ENCODE measurements around the gene MZF1. TPM values are rescaled to one million over a fixed set of nuclear protein-coding genes. Genes with fewer than 3 reads are reported as not detected.

The MZF1 gene
- total and polyA plus RNA-seq, 2 donors (not counting 3 experiments of a cell fraction or from before 2014, with no cell fraction given), result 26.4 to 30.8 TPM

DNA sequence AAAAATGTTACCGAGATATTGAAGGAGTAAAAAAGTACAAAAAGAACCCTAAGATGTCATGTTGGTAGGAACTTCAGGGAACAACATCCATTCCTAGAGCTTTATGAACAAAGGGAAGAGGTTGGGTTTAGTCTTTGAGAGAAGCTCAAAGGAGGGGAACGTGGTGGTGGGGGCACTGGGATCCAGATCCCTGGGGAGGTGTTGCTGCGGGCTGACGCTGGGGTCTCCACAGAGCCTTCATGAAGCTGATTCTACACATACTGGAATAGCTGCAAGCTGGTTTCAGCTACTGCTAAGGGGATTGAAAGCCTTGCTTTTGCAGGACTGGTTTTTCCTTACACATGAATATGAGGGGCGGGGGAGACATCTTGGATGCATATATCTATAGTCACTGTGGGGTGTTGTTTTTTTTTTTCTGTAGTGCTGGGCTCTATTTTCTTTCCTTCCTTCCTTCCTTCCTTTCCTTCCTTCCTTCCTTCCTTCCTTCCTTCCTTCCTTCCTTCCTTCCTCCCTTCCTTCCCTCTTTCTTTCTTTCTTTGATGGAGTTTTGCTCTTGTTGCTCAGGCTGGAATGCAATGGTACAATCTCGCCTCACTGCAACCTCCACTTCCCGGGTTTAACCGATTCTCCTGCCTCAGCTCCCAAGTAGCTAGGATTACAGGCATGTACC lies 6.5 kb upstream of the MZF1 start:
- H3K9me1 ChIP-seq (replicated peaks; ENCODE audit: control insufficient read depth, extremely low read depth, insufficient read depth, low read length), result no peaks in the 10 kb centered on the region
- POLR2A ChIA-PET, result interaction anchor here (0.7 kb wide), 1 partner anchor 35 kb away, joined by 3 read pairs; no protein-coding TSS in a partner anchor
- H3K4me1 ChIP-seq (ENCODE audit: control insufficient read depth, extremely low read depth, insufficient read depth, low read length), result peaks cover 4% of the 10 kb centered on the region
- no peak overlapping the region for H3K27ac ChIP-seq (ENCODE audit: insufficient read depth, low read depth, low read length)
- H3K9ac ChIP-seq (replicated peaks; ENCODE audit: extremely low read depth, insufficient read depth, low read length), result no peak overlapping the region
- H3K36me3 ChIP-seq (ENCODE audit: control insufficient read depth in 2 of 2, extremely low read depth in 1 of 2, insufficient read depth in 2 of 2, low read length in 2 of 2), result peaks cover 0 to 14% of the 10 kb centered on the region in 2 experiments
- TF ChIP-seq, protein P1, sequence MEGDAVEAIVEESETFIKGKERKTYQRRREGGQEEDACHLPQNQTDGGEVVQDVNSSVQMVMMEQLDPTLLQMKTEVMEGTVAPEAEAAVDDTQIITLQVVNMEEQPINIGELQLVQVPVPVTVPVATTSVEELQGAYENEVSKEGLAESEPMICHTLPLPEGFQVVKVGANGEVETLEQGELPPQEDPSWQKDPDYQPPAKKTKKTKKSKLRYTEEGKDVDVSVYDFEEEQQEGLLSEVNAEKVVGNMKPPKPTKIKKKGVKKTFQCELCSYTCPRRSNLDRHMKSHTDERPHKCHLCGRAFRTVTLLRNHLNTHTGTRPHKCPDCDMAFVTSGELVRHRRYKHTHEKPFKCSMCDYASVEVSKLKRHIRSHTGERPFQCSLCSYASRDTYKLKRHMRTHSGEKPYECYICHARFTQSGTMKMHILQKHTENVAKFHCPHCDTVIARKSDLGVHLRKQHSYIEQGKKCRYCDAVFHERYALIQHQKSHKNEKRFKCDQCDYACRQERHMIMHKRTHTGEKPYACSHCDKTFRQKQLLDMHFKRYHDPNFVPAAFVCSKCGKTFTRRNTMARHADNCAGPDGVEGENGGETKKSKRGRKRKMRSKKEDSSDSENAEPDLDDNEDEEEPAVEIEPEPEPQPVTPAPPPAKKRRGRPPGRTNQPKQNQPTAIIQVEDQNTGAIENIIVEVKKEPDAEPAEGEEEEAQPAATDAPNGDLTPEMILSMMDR (IDR thresholded peaks at IDR 0.05; ENCODE audit: extremely low read depth in 1 of 2, insufficient read depth in 1 of 2, low read depth in 1 of 2, low read length in 2 of 2), result no peak
- TF ChIP-seq MYC (IDR thresholded peaks at IDR 0.05; ENCODE audit: low read depth, low read length), result no peak
- TF ChIP-seq GATA2 (IDR thresholded peaks at IDR 0.05; ENCODE audit: insufficient read depth, insufficient read length, low read depth, low read length), result no peak
- TF ChIP-seq POLR2A (IDR thresholded peaks at IDR 0.05; ENCODE audit: low read depth, low read length), result no peak
- TF ChIP-seq POLR2AphosphoS5 (IDR thresholded peaks at IDR 0.05; ENCODE audit: insufficient read depth, low read depth, low read length), result no peak
- TF ChIP-seq, protein P2, sequence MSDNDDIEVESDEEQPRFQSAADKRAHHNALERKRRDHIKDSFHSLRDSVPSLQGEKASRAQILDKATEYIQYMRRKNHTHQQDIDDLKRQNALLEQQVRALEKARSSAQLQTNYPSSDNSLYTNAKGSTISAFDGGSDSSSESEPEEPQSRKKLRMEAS (IDR thresholded peaks at IDR 0.05; ENCODE audit: insufficient read depth, insufficient read length), result no peak
- no peak for TF ChIP-seq EZH2 (IDR thresholded peaks at IDR 0.05; ENCODE audit: borderline replicate concordance, low read depth, low read length, severe bottlenecking)
- TF ChIP-seq FOS (IDR thresholded peaks at IDR 0.05; ENCODE audit: borderline replicate concordance, insufficient read depth, low read length), result no peak
- TF ChIP-seq JUN (IDR thresholded peaks at IDR 0.05; ENCODE audit: borderline replicate concordance, insufficient read depth, insufficient read length, low read depth), result no peak
- no peak overlapping the region for H3K4me2 ChIP-seq (ENCODE audit: insufficient read depth, low read length)
- H3K9me3 ChIP-seq (replicated peaks; ENCODE audit: control insufficient read depth, insufficient read depth, low read length), result no peaks in the 10 kb centered on the region
- intact Hi-C loops (cut with micrococcal nuclease), result no loop called here
- CTCF ChIA-PET, result interaction anchor here (1.7 to 8.9 kb wide), 4 partner anchors 25 to 65 kb away, joined by 7 to 111 read pairs (median 28); partner anchors contain the start of genes CHMP2A and ZBTB45
- BruUV-seq (replicated peaks), result no TSS peak
- FAIRE-seq (no peak), DNase-seq (ENCODE audit: low read depth, low spot score) (no peak)
- no peak overlapping the region for H2AFZ ChIP-seq (ENCODE audit: low read depth, low read length)
- H4K20me1 ChIP-seq (replicated peaks; ENCODE audit: control insufficient read depth, extremely low read depth, insufficient read depth, low read length), result no peaks in the 10 kb centered on the region
- H3K4me3 ChIP-seq (replicated peaks in 1 of 3; ENCODE audit: insufficient read depth in 1 of 3, low read depth in 1 of 3, low read length in 3 of 3), result no peak overlapping the region
- dilution Hi-C loops (cut with MboI; ENCODE audit: extremely low pct_ligation_motif_present, low sequenced_read_pairs), result no loop called here
- H3K27me3 ChIP-seq (ENCODE audit: control insufficient read depth in 2 of 2, insufficient read depth in 2 of 2, low read length in 2 of 2), result no peaks in the 10 kb centered on the region
- peaks cover 13% of the 10 kb centered on the region for H3K79me2 ChIP-seq (ENCODE audit: control insufficient read depth, insufficient read depth, low read length)
